Lower leg skin (tissue), 3 donors: ENCODE measurements around the gene POLR3A.

Experiments
- POLR2A ChIP-seq, 2 donors: fragments of 450-650 bp; IDR thresholded peaks; one replicate each; pipeline ENCODE4 v1.6.1; 2016 to 2017; ENCODE audit warnings: antibody characterized with exemption in 2 of 2, mild to moderate bottlenecking in 1 of 2, moderate library complexity in 1 of 2
- TF ChIP-seq, protein P1 (sequence below), 3 donors: fragments of 450-650 bp; IDR thresholded peaks; one replicate each; pipeline ENCODE4 v1.5.1; 2016; ENCODE audit warnings: antibody characterized with exemption in 3 of 3, mild to moderate bottlenecking in 3 of 3, moderate library complexity in 2 of 3

DNA sequence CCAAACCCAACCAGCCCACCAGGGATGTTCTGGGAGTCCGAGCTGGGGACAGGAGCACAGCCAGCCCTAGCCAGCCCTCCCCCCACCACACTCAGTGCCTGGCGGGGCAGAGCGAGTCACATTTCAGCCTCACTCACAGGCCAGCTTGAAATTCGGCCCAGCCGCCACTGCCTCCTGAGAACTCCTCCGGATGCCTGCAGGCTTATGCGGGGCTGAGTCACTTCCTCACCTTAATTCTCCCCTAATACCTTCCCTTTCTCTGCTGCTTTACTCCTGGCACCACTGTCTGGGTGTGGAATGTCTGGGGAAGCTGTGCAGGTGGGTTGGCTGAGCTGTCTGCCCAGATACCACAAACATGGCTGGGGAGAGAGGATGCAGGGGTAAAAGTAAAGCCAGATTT, 80.1 kb downstream of the POLR3A start:
- TF ChIP-seq, protein P1, sequence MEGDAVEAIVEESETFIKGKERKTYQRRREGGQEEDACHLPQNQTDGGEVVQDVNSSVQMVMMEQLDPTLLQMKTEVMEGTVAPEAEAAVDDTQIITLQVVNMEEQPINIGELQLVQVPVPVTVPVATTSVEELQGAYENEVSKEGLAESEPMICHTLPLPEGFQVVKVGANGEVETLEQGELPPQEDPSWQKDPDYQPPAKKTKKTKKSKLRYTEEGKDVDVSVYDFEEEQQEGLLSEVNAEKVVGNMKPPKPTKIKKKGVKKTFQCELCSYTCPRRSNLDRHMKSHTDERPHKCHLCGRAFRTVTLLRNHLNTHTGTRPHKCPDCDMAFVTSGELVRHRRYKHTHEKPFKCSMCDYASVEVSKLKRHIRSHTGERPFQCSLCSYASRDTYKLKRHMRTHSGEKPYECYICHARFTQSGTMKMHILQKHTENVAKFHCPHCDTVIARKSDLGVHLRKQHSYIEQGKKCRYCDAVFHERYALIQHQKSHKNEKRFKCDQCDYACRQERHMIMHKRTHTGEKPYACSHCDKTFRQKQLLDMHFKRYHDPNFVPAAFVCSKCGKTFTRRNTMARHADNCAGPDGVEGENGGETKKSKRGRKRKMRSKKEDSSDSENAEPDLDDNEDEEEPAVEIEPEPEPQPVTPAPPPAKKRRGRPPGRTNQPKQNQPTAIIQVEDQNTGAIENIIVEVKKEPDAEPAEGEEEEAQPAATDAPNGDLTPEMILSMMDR (IDR thresholded peaks at IDR 0.05): no peak
- TF ChIP-seq POLR2A (IDR thresholded peaks at IDR 0.05): no peak
